ENCODE measurements around the gene HHEX.

HHEX gene

DNA sequence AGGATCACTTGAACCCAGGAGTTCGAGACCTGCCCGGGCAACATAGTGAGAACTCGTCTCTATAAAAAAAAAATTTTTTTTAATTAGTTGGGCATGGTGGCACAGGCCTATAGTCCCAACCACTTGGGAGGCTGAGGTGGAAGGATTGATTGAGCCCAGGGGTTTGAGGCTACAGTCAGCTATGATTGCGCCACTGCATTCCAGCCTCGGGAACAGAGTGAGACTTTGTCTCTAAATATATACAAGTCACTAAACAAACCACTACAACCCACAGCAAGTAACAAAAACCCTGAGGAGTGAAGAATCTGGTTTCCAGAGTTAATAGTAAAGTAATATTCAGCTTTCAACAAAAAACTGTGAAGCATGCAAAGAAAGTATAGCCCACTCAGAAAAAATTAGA lies 32.7 kb upstream of the HHEX start:
- TF ChIP-seq, protein P1, sequence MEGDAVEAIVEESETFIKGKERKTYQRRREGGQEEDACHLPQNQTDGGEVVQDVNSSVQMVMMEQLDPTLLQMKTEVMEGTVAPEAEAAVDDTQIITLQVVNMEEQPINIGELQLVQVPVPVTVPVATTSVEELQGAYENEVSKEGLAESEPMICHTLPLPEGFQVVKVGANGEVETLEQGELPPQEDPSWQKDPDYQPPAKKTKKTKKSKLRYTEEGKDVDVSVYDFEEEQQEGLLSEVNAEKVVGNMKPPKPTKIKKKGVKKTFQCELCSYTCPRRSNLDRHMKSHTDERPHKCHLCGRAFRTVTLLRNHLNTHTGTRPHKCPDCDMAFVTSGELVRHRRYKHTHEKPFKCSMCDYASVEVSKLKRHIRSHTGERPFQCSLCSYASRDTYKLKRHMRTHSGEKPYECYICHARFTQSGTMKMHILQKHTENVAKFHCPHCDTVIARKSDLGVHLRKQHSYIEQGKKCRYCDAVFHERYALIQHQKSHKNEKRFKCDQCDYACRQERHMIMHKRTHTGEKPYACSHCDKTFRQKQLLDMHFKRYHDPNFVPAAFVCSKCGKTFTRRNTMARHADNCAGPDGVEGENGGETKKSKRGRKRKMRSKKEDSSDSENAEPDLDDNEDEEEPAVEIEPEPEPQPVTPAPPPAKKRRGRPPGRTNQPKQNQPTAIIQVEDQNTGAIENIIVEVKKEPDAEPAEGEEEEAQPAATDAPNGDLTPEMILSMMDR (conservative IDR thresholded peaks at IDR 0.05; ENCODE audit: control insufficient read depth, insufficient read depth, low read depth, low read length) = no peak
- no peak overlapping the region for H3K4me3 ChIP-seq (ENCODE audit: control insufficient read depth, low read depth, low read length)
- DNase-seq (ENCODE audit: low read depth) = peak; percentile 14

DNA sequence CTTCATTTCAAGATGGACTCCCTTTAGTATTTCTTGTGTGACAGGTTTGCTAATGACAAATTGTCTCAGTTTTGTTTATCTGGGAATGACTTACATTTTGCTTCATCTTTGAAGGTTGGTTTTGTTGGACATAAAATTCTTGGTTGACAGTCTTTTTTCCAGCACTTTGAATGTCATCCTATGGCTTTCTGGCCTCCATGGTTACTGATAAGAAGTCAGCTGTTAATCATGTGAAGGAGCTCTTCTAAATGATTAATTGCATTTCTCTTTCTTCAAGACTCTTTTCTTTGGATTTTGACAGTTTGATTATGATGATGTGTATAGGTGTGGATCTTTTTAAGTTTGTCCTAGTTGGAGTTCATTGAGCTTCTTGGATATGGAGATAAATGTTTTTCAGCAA lies 26.9 kb upstream of the HHEX start:
- DNase-seq (ENCODE audit: low read depth) = no peak
- TF ChIP-seq, protein P1 (conservative IDR thresholded peaks at IDR 0.05; ENCODE audit: control insufficient read depth, insufficient read depth, low read depth, low read length) = no peak
- H3K4me3 ChIP-seq (ENCODE audit: control insufficient read depth, low read depth, low read length) = no peak overlapping the region

DNA sequence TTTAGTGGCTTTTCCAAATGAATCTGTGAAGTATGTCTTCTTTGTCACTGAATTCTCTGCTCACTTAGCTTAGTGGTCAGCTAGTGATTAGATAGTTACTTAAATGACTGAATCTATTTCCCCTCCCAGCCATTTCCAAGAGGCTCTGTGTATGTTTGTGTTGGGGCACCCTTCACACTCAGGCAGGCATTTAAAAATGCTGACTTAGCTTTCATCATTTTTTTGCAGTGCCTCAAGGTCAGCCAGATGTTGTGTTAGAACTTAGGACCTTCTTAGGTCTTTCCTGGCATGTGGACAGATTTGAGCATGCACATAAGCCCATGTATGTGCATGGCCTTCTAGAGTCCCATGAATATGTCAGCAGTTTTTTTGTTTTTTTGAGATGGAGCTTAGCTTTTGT lies 25.4 kb upstream of the HHEX start:
- H3K4me3 ChIP-seq (ENCODE audit: control insufficient read depth, low read depth, low read length) = no peak overlapping the region
- TF ChIP-seq, protein P1 (conservative IDR thresholded peaks at IDR 0.05; ENCODE audit: control insufficient read depth, insufficient read depth, low read depth, low read length) = no peak
- no peak for DNase-seq (ENCODE audit: low read depth)

DNA sequence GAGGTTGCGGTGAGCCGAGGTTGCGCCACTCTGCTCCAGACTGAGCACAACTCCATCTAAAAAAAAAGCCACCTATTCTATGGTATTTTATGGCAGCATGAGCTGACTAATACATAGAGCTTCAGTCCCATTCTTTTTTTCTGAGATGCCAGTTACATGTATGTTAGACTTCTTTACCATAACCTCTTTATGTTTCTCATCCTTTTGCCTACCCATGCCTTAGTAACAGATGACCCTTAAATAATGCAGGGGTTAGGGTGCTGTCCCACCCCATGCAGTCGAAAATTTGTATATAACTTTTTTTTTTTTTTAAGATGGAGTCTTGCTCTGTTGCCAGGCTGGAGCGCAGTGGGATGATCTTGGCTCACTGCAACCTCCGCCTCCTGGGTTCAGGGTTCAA lies 22.7 kb upstream of the HHEX start:
- TF ChIP-seq, protein P1 (conservative IDR thresholded peaks at IDR 0.05; ENCODE audit: control insufficient read depth, insufficient read depth, low read depth, low read length) = no peak
- DNase-seq (ENCODE audit: low read depth) = no peak

DNA sequence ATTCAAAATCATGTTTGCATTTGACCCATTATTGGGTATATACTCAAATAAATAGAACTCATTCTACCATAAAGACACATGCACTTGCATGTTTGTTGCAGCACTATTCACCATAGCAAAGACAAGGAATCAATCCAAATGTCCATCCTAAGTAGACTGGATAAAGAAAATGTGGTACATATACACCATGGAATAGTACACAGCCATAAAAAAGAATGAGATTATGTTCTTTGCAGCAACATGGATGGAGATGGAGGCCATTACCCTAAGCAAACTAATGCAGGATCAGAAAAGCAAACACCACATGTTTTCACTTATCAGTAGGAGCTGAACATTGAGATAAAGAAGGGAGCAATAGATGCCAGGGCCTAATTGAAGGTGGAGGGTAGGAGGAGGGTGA lies 12.0 kb upstream of the HHEX start:
- no peak overlapping the region for H3K4me3 ChIP-seq (ENCODE audit: control insufficient read depth, low read depth, low read length)
- TF ChIP-seq, protein P1 (conservative IDR thresholded peaks at IDR 0.05; ENCODE audit: control insufficient read depth, insufficient read depth, low read depth, low read length) = no peak
- no peak for DNase-seq (ENCODE audit: low read depth)

More for the DNA sequence above, 22.7 kb upstream of the HHEX start:
- H3K4me3 ChIP-seq (ENCODE audit: control insufficient read depth, low read depth, low read length) = no peak overlapping the region

DNA sequence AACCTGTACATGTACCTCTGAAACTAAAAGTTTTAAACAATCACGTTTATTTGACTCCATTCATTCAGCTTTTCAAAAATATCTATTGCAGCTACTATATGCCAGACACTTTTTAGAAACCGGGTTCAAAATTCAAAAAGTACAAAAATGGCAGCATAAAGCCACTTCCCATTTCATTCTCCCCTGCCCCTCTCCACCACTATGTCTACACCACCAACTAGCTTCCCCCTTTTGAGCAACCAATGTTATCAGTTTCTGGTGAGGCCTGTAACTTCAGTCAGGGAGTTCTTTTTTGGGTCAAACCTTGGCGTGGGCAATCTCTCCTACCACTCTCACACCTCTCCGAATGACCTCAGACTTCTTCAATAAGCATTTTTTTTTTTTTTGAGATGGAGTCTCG lies 11.5 kb upstream of the HHEX start:
- H3K4me3 ChIP-seq (ENCODE audit: control insufficient read depth, low read depth, low read length) = no peak overlapping the region
- no peak for DNase-seq (ENCODE audit: low read depth)
- TF ChIP-seq, protein P1 (conservative IDR thresholded peaks at IDR 0.05; ENCODE audit: control insufficient read depth, insufficient read depth, low read depth, low read length) = no peak

DNA sequence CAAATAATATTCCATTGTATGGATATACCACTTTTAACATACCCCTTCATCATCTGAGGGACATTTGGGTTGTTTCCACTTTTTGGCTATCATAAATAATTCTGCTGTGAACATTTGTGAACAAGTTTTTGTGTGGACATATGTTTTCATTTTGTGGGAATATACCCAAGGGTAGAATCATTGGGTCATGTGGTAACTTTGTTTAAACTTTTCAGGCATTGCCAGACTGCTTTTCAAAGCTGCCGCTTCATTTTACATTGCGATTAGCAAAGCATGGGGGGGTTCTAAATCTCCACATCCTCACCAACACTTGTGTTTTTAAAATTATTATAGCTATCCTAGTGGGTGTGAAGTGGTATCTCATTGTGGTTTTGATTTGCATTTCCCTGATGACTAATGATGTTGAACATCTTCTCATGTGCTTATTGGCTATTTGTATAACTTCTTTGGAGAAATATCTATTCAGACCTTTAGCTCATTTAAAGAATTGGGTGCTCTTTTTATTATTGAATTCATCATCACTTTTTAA lies 8.4 kb upstream of the HHEX start:
- no peak overlapping the region for H3K4me3 ChIP-seq (ENCODE audit: control insufficient read depth, low read depth, low read length)
- TF ChIP-seq, protein P1 (conservative IDR thresholded peaks at IDR 0.05; ENCODE audit: control insufficient read depth, insufficient read depth, low read depth, low read length) = no peak
- DNase-seq (ENCODE audit: low read depth) = peak; percentile 26

Data from fibroblast of mammary gland (primary cell).